Measurements from ENCODE around the gene ITGAL.

The ITGAL gene

GRCh38 chr16:30482366-30482765 lies 9.8 kb downstream of the ITGAL start:
- DNase-seq (ENCODE audit: low read depth): no peak
- peak; percentile 19 for TF ChIP-seq CTCF (IDR thresholded peaks at IDR 0.05; ENCODE audit: low read depth, low read length, missing control alignments)
- no peak overlapping the region for H3K4me3 ChIP-seq (ENCODE audit: low read depth, low read length)

- H3K4me3 ChIP-seq (ENCODE audit: low read depth, low read length): no peak overlapping the region
Observed at GRCh38 chr16:30484887-30485286, 12.3 kb downstream of the ITGAL start.

GRCh38 chr16:30485818-30486436 lies 13.4 kb downstream of the ITGAL start:
- no peak overlapping the region for H3K4me3 ChIP-seq (ENCODE audit: low read depth, low read length)
- no peak for DNase-seq (ENCODE audit: low read depth)
- no peak for TF ChIP-seq CTCF (IDR thresholded peaks at IDR 0.05; ENCODE audit: low read depth, low read length, missing control alignments)

More at GRCh38 chr16:30484887-30485286, 12.3 kb downstream of the ITGAL start:
- DNase-seq (ENCODE audit: low read depth): no peak
- no peak for TF ChIP-seq CTCF (IDR thresholded peaks at IDR 0.05; ENCODE audit: low read depth, low read length, missing control alignments)

GRCh38 chr16:30488764-30489605 lies 16.4 kb downstream of the ITGAL start:
- no peak for TF ChIP-seq CTCF (IDR thresholded peaks at IDR 0.05; ENCODE audit: low read depth, low read length, missing control alignments)
- DNase-seq (ENCODE audit: low read depth): no peak
- no peak overlapping the region for H3K4me3 ChIP-seq (ENCODE audit: low read depth, low read length)

- TF ChIP-seq CTCF (IDR thresholded peaks at IDR 0.05; ENCODE audit: low read depth, low read length, missing control alignments): no peak
- no peak for DNase-seq (ENCODE audit: low read depth)
- no peak overlapping the region for H3K4me3 ChIP-seq (ENCODE audit: low read depth, low read length)
Observed at GRCh38 chr16:30490210-30490609, 17.7 kb downstream of the ITGAL start.

- no peak for TF ChIP-seq CTCF (IDR thresholded peaks at IDR 0.05; ENCODE audit: low read depth, low read length, missing control alignments)
- no peak for DNase-seq (ENCODE audit: low read depth)
- no peak overlapping the region for H3K4me3 ChIP-seq (ENCODE audit: low read depth, low read length)
Observed at GRCh38 chr16:30491229-30491628, 18.7 kb downstream of the ITGAL start.
